ES-I3 (cell line): Measurements from ENCODE around the gene NCAPH2.

Experiments used
- H3K36me3 ChIP-seq: 2 replicates; pipeline ENCODE4 v1.6.1; 2013; ENCODE audit warnings: mild to moderate bottlenecking, low read length, control low read depth, moderate library complexity; ENCODE audit not compliant: insufficient read depth
- H3K4me1 ChIP-seq: 2 replicates; pipeline ENCODE4 v1.6.1; 2013; ENCODE audit warnings: mild to moderate bottlenecking, control low read depth, low read length; ENCODE audit not compliant: insufficient read depth
- H3K9ac ChIP-seq: 2 replicates; pipeline ENCODE4 v1.6.1; 2013; ENCODE audit warnings: low read depth, mild to moderate bottlenecking, low read length, moderate library complexity
- H3K9me3 ChIP-seq: 2 replicates; pipeline ENCODE4 v1.6.1; 2013; ENCODE audit warnings: mild to moderate bottlenecking, low read length, moderate library complexity; ENCODE audit not compliant: control insufficient read depth, insufficient read depth

The NCAPH2 gene

GRCh38 chr22:50524676-50525103 lies 16.7 kb downstream of the NCAPH2 start:
- no peaks in the 10 kb centered on the region; the same call in 1 of the 2 replicates for H3K4me1 ChIP-seq
- H3K9me3 ChIP-seq, result no peaks in the 10 kb centered on the region
- H3K36me3 ChIP-seq, result no peaks in the 10 kb centered on the region
- peak overlapping the region; percentile 80 for H3K9ac ChIP-seq

GRCh38 chr22:50525104-50525857 lies 17.3 kb downstream of the NCAPH2 start, which contains the start of gene SCO2:
Gene SCO2, minus strand, starts transcription at chr22:50525598. Its CDS starts 1,187 bp downstream, at chr22:50524411.
- Histone ChIP-seq H3K36me3 (no peaks in the 10 kb centered on the region), H3K9ac (peak within 1 kb of the TSS; percentile 80), H3K9me3 (no peaks in the 10 kb centered on the region), H3K4me1 (no peaks in the 10 kb centered on the region; the same call in 1 of the 2 replicates)

GRCh38 chr22:50525858-50526107 lies 17.8 kb downstream of the NCAPH2 start:
- no peaks in the 10 kb centered on the region for H3K36me3 ChIP-seq
- peak overlapping the region; percentile 80; the same call in 1 of the 2 replicates for H3K9ac ChIP-seq
- no peaks in the 10 kb centered on the region for H3K9me3 ChIP-seq
- H3K4me1 ChIP-seq, result no peaks in the 10 kb centered on the region; the same call in 1 of the 2 replicates

- Histone ChIP-seq H3K4me1 (no peaks in the 10 kb centered on the region; the same call in 1 of the 2 replicates), H3K9ac (peak overlapping the region; percentile 80; the same call in 1 of the 2 replicates), H3K36me3 (no peaks in the 10 kb centered on the region), H3K9me3 (no peaks in the 10 kb centered on the region)
Observed at GRCh38 chr22:50526108-50526833, 18.2 kb downstream of the NCAPH2 start.

GRCh38 chr22:50526834-50527801 lies 19.1 kb downstream of the NCAPH2 start:
- Histone ChIP-seq H3K4me1 (no peaks in the 10 kb centered on the region; the same call in 1 of the 2 replicates), H3K36me3 (no peaks in the 10 kb centered on the region), H3K9me3 (no peaks in the 10 kb centered on the region), H3K9ac (peak overlapping the region; percentile 80; the same call in 1 of the 2 replicates)

GRCh38 chr22:50527921-50528681 lies 20.1 kb downstream of the NCAPH2 start:
- H3K9ac ChIP-seq, result no peak overlapping the region
- H3K9me3 ChIP-seq, result no peaks in the 10 kb centered on the region
- no peaks in the 10 kb centered on the region for H3K36me3 ChIP-seq
- H3K4me1 ChIP-seq, result no peaks in the 10 kb centered on the region; the same call in 1 of the 2 replicates

GRCh38 chr22:50528682-50529415 lies 20.8 kb downstream of the NCAPH2 start:
- Histone ChIP-seq H3K9me3 (no peaks in the 10 kb centered on the region), H3K4me1 (no peaks in the 10 kb centered on the region; the same call in 1 of the 2 replicates), H3K36me3 (no peaks in the 10 kb centered on the region), H3K9ac (no peak overlapping the region)

GRCh38 chr22:50529416-50529896 lies 21.4 kb downstream of the NCAPH2 start:
- Histone ChIP-seq H3K9ac (peak overlapping the region; percentile 66; the same call in 1 of the 2 replicates), H3K9me3 (no peaks in the 10 kb centered on the region), H3K4me1 (no peaks in the 10 kb centered on the region; the same call in 1 of the 2 replicates), H3K36me3 (no peaks in the 10 kb centered on the region)

- Histone ChIP-seq H3K9me3 (no peaks in the 10 kb centered on the region), H3K36me3 (no peaks in the 10 kb centered on the region), H3K9ac (peak within 1 kb of the TSS; percentile 66), H3K4me1 (no peaks in the 10 kb centered on the region)
Observed at GRCh38 chr22:50529897-50530579, 22.0 kb downstream of the NCAPH2 start, which contains the start of gene TYMP. Gene TYMP, minus strand, starts transcription at chr22:50530012. Its CDS starts 303 bp downstream, at chr22:50529709.

- Histone ChIP-seq H3K36me3 (no peaks in the 10 kb centered on the region), H3K9me3 (no peaks in the 10 kb centered on the region), H3K4me1 (no peaks in the 10 kb centered on the region), H3K9ac (peak overlapping the region; percentile 66; the same call in 1 of the 2 replicates)
Observed at GRCh38 chr22:50530580-50530876, 22.5 kb downstream of the NCAPH2 start.

- Histone ChIP-seq H3K4me1 (no peaks in the 10 kb centered on the region), H3K9me3 (no peaks in the 10 kb centered on the region), H3K9ac (peak overlapping the region; percentile 66), H3K36me3 (no peaks in the 10 kb centered on the region)
Observed at GRCh38 chr22:50530877-50531545, 23.0 kb downstream of the NCAPH2 start.

GRCh38 chr22:50531546-50531961 lies 23.5 kb downstream of the NCAPH2 start:
- Histone ChIP-seq H3K9ac (peak overlapping the region; percentile 66), H3K4me1 (no peaks in the 10 kb centered on the region), H3K9me3 (no peaks in the 10 kb centered on the region), H3K36me3 (no peaks in the 10 kb centered on the region)
